ENCODE results near the gene FAIM2.

Gene FAIM2

GRCh38 chr12:49917788-49918173, 14.1 kb upstream of the FAIM2 start:
- DNase-seq (ENCODE audit: low read depth, low spot score), result no peak

DNA sequence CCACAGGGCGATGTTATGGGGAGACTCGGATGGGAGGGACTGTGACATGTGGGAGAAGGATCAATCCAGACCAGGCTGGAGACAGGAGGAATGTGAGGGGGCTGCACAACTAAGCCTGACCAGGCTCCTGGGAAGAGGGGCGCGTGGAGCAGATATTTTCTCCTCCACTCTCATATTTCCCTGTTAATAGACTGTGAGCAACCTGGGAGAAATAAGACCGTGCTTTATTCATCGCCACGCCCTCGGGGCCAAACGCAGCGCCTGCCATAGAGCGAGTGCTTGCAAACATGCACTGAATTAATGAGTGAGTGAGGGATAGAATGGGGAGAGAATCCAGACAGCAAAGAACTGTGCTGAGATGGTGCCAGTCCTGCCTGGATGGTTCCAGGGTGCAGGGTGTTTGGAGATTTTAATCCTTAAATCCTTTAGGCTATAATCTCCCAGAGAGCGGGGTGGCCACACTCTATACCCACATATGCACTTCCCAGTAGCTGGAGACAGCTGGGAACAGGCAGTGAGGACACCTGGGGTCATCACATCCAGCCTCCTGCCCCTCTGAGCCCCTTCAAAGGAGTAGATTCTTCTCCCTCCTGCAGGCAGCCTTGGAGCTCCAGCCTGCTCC, 13.6 kb upstream of the FAIM2 start:
- no peak for DNase-seq (ENCODE audit: low read depth, low spot score)

DNA sequence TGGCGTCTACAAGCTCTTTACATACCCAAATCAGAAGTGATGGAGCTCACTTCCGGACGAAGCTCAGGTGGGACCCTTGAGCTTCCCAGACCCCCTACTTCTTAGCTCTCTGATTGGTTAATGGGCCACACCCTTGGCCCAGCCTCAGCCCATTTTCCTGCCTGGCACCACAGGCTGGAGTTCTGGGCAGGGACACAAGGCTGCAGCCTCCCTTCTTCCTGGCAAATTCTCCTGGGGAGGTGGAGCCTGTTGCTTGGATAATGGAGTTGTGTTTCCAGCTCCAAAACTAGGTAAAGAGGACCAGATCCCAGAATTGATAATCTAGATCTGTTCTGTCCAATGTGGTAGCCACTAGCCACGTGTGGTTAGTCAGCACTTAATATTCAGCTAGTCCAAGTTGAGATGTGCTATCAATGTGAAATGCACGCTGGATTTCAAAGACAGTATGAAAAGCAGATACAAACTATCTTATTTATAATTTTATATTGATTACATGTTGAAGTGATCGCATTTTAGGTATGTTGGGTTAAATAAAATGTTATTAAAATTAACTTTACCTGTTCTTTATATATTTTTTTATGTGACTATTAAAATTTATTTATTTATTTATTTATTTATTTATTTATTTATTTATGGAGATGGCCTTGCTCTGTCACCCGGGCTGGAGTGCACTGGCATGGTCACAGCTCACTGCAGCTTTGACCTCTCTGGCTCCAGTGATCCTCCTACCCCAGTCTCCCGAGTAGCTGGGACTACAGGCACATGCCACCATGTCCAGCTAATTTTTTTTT, 12.6 kb upstream of the FAIM2 start:
- DNase-seq (ENCODE audit: low read depth, low spot score), result no peak

GRCh38 chr12:49912345-49913255, 8.9 kb upstream of the FAIM2 start:
- no peak for DNase-seq (ENCODE audit: low read depth, low spot score)

- no peak for DNase-seq (ENCODE audit: low read depth, low spot score)
Measured at GRCh38 chr12:49911213-49911605, 7.5 kb upstream of the FAIM2 start.

- DNase-seq (ENCODE audit: low read depth, low spot score), result no peak
Measured at GRCh38 chr12:49910331-49911212, 6.9 kb upstream of the FAIM2 start.

- DNase-seq (ENCODE audit: low read depth, low spot score), result no peak
Measured at GRCh38 chr12:49909826-49910225, 6.1 kb upstream of the FAIM2 start.

GRCh38 chr12:49909356-49909755, 5.7 kb upstream of the FAIM2 start:
- DNase-seq (ENCODE audit: low read depth, low spot score), result no peak

- no peak for DNase-seq (ENCODE audit: low read depth, low spot score)
Measured at GRCh38 chr12:49907352-49907751, 3.7 kb upstream of the FAIM2 start.

DNA sequence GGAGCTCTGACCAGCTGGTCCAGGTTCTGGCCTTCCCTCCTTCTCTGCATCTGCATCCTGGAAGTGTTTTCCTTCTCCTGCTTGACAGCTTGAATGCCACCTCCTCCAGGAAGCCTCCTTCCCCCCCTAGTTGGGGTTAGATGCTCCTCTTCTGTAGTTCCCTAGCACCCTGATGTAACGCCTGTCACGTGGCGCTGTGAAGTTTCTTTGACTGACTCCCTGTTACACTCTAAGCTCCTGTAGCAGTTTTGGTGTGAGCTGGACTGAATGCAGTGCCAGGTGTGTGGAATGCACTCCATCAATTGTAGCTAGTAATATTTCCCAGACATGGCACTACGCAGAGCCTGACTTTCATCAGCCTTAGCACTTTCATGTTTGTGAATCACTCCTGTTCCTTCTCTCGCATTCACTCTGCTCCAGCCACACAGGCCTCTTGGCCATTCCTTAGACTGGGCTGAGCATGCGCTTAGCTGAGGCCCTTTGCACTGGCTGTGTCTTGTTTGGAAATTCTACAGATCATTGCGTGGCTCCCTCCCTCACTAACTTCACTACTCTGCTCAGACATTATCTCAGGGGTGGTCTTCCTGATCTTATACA, 2.1 kb upstream of the FAIM2 start:
- DNase-seq (ENCODE audit: low read depth, low spot score), result no peak

DNA sequence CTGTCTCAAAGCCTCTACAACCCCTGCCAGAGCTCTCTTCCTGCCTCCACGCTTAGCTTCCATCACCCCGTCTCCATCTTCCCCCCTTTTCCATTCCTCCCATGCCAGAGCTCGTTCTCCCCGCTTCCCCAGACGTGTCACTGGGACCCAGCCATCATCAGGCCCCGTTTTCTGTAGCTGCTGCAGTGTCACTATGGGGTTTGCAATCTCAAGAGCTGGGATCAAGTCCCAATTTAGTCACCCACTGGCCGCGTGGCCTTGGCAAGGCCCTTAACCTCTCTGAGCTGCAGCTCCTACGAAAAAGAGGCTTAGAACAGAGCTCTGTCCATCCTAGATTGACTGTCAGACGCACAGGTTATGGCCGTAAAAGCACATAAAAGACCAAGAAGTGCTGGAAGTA, 901 bp upstream of the FAIM2 start:
- no peak for DNase-seq (ENCODE audit: low read depth, low spot score)

- DNase-seq (ENCODE audit: low read depth, low spot score), result no peak
Measured at GRCh38 chr12:49903351-49903699, 375 bp downstream of the FAIM2 start.

GRCh38 chr12:49902399-49903350, 1.0 kb downstream of the FAIM2 start:
- DNase-seq (ENCODE audit: low read depth, low spot score), result no peak

DNA sequence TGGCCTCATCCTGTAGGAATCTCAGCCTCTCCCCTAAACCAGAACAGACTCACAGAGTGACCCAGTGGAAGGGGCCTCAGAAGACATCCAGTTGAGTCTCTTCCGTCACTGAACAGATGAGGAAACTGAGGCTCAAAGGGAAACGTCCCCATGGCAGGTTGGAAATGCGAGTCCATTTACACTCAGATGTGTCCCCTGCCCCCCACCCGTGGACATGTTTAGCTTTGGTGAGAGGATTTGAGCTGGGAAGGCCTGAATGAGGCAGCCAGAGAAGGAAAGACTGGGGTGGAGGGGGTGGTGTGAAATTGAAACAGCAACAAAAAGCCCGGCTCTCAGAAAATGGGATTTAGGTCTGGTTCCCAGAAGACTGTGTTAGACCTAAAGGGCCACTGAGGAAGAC, 1.7 kb downstream of the FAIM2 start:
- no peak for DNase-seq (ENCODE audit: low read depth, low spot score)

GRCh38 chr12:49901026-49901425, 2.7 kb downstream of the FAIM2 start:
- DNase-seq (ENCODE audit: low read depth, low spot score), result no peak

DNA sequence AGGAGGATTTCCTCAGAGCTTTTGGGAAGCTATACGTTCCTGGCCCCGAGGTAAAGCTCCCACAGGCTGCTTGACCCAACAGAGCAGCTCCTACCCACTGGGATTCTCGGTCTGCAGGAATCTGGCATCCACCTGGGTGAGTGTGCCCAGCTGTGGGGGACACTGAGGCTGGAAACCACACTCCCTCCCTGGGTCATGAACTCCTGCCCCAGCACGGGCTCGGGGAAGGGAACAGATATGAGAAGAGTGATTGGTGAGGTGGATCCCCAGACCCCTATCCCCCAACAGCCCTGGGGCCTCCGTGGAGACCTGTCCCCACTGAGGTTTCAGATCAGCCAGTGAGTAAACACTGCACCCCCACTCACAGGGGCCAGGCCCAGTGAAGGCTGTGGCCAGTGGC, 3.3 kb downstream of the FAIM2 start:
- no peak for DNase-seq (ENCODE audit: low read depth, low spot score)

- DNase-seq (ENCODE audit: low read depth, low spot score), result no peak
Measured at GRCh38 chr12:49899921-49900320, 3.8 kb downstream of the FAIM2 start.

GRCh38 chr12:49899286-49899843, 4.3 kb downstream of the FAIM2 start:
- no peak for DNase-seq (ENCODE audit: low read depth, low spot score)

DNA sequence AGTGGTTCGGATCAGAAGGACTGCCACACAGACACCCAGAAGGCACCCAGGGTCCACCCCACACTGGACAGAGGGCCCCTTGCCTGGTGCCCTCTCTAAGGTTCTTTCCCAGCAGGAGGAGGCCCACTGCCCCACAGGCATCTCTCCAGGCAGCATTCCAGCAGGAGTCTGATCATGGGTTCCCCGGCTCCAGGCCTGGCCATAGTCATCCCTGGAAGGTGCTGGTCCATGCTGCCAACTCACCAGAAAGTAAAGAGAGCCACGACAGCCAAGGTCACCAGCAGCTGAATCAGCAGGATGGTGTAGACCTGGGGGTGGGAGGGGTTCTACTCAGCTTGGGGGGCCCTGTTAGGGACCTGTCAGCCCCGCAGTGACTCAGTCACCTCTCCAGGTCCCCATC, 6.4 kb downstream of the FAIM2 start:
- no peak for DNase-seq (ENCODE audit: low read depth, low spot score)

- no peak for DNase-seq (ENCODE audit: low read depth, low spot score)
Measured at GRCh38 chr12:49895773-49896172, 7.9 kb downstream of the FAIM2 start.

Measured in activated CD4-positive, CD25-positive, alpha-beta regulatory T cell treated with anti-CD3 and anti-CD28 coated beads, Interleukin-2, amount 50 U/mL, for 16 hours (primary cell).